SK-N-SH treated with all-trans-retinoic acid at 6 μM for 48 hours (cell line): ENCODE results near the gene MEA1.

Experiments
- ATAC-seq: fragments of 200-7000 bp; cut with Tn5 transposase; 3 replicates; pipeline ENCODE4 v1.9.1; 2020; ENCODE audit warnings: mild to moderate bottlenecking, moderate library complexity
- BACH2 ChIP-seq: fragments of 250-450 bp; sonication (Bioruptor Pico); IDR thresholded peaks from 2 replicates; pipeline ENCODE4 v1.9.0; 2021; ENCODE audit warnings: mild to moderate bottlenecking, borderline replicate concordance
- CSDC2 ChIP-seq: fragments of 250-450 bp; sonication (Bioruptor Pico); IDR thresholded peaks from 2 replicates; pipeline ENCODE4 v1.5.0; 2020; ENCODE audit warnings: mild to moderate bottlenecking, moderate library complexity
- ESRRG ChIP-seq: fragments of 250-450 bp; sonication (Bioruptor Pico); IDR thresholded peaks from 2 replicates; pipeline ENCODE4 v1.6.1; 2021; ENCODE audit warnings: mild to moderate bottlenecking
- GLIS3 ChIP-seq: fragments of 250-450 bp; sonication (Bioruptor Pico); IDR thresholded peaks from 2 replicates; pipeline ENCODE4 v1.5.0; 2020; ENCODE audit warnings: mild to moderate bottlenecking, moderate library complexity
- PPARA ChIP-seq: fragments of 250-450 bp; sonication (Bioruptor Pico); IDR thresholded peaks from 2 replicates; pipeline ENCODE4 v1.5.0; 2020; ENCODE audit warnings: mild to moderate bottlenecking, borderline replicate concordance
- RARB ChIP-seq: fragments of 250-450 bp; sonication (Bioruptor Pico); IDR thresholded peaks from 2 replicates; pipeline ENCODE4 v1.8.0; 2021; ENCODE audit warnings: mild to moderate bottlenecking, moderate library complexity
- SNAI2 ChIP-seq: fragments of 250-450 bp; sonication (Bioruptor Pico); IDR thresholded peaks from 2 replicates; pipeline ENCODE4 v1.5.0; 2020; ENCODE audit warnings: mild to moderate bottlenecking, moderate library complexity
- TCF4 ChIP-seq: fragments of 250-450 bp; sonication (Bioruptor Pico); IDR thresholded peaks from 2 replicates; pipeline ENCODE4 v1.8.0; 2021; ENCODE audit warnings: mild to moderate bottlenecking, moderate library complexity, borderline replicate concordance
- TOX ChIP-seq: fragments of 250-450 bp; sonication (Bioruptor Pico); IDR thresholded peaks from 2 replicates; pipeline ENCODE4 v1.8.0; 2021; ENCODE audit warnings: mild to moderate bottlenecking, moderate library complexity, borderline replicate concordance
- ZC3H10 ChIP-seq: fragments of 250-450 bp; sonication (Bioruptor Pico); IDR thresholded peaks from 2 replicates; pipeline ENCODE4 v1.5.1; 2021; ENCODE audit warnings: mild to moderate bottlenecking, moderate library complexity
- ZFP3 ChIP-seq: fragments of 250-450 bp; sonication (Bioruptor Pico); IDR thresholded peaks from 2 replicates; pipeline ENCODE4 v1.5.0; 2020; ENCODE audit warnings: mild to moderate bottlenecking, moderate library complexity
- ZFP30 ChIP-seq: fragments of 450-650 bp; formaldehyde crosslinking; IDR thresholded peaks from 2 replicates; pipeline ENCODE4 v1.5.0; 2022; ENCODE audit warnings: mild to moderate bottlenecking, moderate library complexity
- ZNF565 ChIP-seq: fragments of 450-650 bp; formaldehyde crosslinking; conservative IDR thresholded peaks from 2 replicates; pipeline ENCODE4 v1.5.0; 2020; ENCODE audit warnings: low read depth, mild to moderate bottlenecking, moderate library complexity
- TF ChIP-seq, protein P1 (sequence below): fragments of 250-450 bp; sonication (Bioruptor Pico); IDR thresholded peaks from 2 replicates; pipeline ENCODE4 v1.8.0; 2020; ENCODE audit warnings: mild to moderate bottlenecking, moderate library complexity, borderline replicate concordance
- TF ChIP-seq, protein P2 (sequence below): fragments of 250-450 bp; sonication (Bioruptor Pico); IDR thresholded peaks from 2 replicates; pipeline ENCODE4 v1.8.0; 2021; ENCODE audit warnings: low read depth, mild to moderate bottlenecking, moderate library complexity, borderline replicate concordance
- TF ChIP-seq, protein P3 (sequence below): fragments of 250-450 bp; sonication (Bioruptor Pico); IDR thresholded peaks from 2 replicates; pipeline ENCODE4 v1.5.1; 2021; ENCODE audit warnings: mild to moderate bottlenecking, moderate library complexity
- TF ChIP-seq, protein P4 (sequence below): fragments of 250-450 bp; sonication (Bioruptor Pico); IDR thresholded peaks from 2 replicates; pipeline ENCODE4 v1.5.1; 2020; ENCODE audit warnings: low read depth, mild to moderate bottlenecking, moderate library complexity
- TF ChIP-seq, protein P5 (sequence below): fragments of 250-450 bp; sonication (Bioruptor Pico); IDR thresholded peaks from 2 replicates; pipeline ENCODE4 v1.5.0; 2020; ENCODE audit warnings: mild to moderate bottlenecking, moderate library complexity

The MEA1 gene

DNA sequence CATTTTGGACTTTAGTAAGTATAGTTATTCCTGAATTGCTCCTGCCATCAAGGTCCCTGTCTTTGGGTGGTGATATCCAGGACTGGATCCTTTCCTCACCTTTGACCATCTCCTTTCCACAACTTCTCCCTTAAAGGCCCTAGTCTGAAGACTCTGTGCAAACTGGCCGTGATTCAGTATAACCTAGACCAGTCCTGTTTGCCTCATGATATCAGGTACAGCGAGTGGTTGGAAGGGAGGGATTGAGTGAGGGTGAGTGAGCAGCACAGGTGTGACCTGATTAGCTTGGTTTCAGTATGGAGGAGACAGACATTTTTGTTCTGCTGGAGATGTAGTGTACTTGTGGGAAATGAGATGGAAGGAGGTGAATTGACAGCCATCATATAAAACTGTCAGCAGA, 5.4 kb upstream of the MEA1 start (continued):
- TF ChIP-seq, protein P1, sequence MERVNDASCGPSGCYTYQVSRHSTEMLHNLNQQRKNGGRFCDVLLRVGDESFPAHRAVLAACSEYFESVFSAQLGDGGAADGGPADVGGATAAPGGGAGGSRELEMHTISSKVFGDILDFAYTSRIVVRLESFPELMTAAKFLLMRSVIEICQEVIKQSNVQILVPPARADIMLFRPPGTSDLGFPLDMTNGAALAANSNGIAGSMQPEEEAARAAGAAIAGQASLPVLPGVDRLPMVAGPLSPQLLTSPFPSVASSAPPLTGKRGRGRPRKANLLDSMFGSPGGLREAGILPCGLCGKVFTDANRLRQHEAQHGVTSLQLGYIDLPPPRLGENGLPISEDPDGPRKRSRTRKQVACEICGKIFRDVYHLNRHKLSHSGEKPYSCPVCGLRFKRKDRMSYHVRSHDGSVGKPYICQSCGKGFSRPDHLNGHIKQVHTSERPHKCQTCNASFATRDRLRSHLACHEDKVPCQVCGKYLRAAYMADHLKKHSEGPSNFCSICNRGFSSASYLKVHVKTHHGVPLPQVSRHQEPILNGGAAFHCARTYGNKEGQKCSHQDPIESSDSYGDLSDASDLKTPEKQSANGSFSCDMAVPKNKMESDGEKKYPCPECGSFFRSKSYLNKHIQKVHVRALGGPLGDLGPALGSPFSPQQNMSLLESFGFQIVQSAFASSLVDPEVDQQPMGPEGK: no peak
- TF ChIP-seq ZFP3 (CRISPR knock-in tag) (no peak), RARB (CRISPR knock-in tag) (no peak)
- TF ChIP-seq, all 23 proteins: peak for 0

DNA sequence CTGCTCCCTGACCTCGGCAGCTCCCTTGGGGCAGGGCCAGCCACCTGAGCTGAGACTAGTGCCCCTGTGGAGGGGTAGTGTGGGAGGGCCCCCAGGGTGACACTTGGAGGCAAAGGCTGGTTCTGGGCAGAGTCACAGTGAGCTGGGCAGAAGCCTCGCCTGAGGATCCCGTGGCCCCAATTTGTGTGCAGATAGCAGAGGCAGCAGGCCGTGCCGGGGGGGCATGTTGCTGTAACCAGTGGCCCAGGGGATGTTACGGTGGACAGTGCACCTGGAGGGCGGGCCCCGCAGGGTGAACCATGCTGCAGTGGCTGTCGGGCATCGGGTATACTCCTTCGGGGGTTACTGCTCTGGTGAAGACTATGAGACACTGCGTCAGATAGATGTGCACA, 3.2 kb upstream of the MEA1 start:
- ATAC-seq: no peak
- TF ChIP-seq ZC3H10 (CRISPR knock-in tag): no peak
- TF ChIP-seq ZFP30 (CRISPR knock-in tag): no peak
- TF ChIP-seq BACH2 (CRISPR knock-in tag): no peak
- TF ChIP-seq, protein P2, sequence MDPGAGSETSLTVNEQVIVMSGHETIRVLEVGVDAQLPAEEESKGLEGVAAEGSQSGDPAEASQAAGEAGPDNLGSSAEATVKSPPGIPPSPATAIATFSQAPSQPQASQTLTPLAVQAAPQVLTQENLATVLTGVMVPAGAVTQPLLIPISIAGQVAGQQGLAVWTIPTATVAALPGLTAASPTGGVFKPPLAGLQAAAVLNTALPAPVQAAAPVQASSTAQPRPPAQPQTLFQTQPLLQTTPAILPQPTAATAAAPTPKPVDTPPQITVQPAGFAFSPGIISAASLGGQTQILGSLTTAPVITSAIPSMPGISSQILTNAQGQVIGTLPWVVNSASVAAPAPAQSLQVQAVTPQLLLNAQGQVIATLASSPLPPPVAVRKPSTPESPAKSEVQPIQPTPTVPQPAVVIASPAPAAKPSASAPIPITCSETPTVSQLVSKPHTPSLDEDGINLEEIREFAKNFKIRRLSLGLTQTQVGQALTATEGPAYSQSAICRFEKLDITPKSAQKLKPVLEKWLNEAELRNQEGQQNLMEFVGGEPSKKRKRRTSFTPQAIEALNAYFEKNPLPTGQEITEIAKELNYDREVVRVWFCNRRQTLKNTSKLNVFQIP: no peak
- no peak for TF ChIP-seq SNAI2 (CRISPR knock-in tag)
- TF ChIP-seq, protein P3, sequence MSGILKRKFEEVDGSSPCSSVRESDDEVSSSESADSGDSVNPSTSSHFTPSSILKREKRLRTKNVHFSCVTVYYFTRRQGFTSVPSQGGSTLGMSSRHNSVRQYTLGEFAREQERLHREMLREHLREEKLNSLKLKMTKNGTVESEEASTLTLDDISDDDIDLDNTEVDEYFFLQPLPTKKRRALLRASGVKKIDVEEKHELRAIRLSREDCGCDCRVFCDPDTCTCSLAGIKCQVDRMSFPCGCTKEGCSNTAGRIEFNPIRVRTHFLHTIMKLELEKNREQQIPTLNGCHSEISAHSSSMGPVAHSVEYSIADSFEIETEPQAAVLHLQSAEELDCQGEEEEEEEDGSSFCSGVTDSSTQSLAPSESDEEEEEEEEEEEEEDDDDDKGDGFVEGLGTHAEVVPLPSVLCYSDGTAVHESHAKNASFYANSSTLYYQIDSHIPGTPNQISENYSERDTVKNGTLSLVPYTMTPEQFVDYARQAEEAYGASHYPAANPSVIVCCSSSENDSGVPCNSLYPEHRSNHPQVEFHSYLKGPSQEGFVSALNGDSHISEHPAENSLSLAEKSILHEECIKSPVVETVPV (CRISPR knock-in tag): no peak
- no peak for TF ChIP-seq TOX (CRISPR knock-in tag)
- no peak for TF ChIP-seq RARB (CRISPR knock-in tag)
- TF ChIP-seq PPARA (CRISPR knock-in tag): no peak
- no peak for TF ChIP-seq GLIS3 (CRISPR knock-in tag)
- TF ChIP-seq, protein P4, sequence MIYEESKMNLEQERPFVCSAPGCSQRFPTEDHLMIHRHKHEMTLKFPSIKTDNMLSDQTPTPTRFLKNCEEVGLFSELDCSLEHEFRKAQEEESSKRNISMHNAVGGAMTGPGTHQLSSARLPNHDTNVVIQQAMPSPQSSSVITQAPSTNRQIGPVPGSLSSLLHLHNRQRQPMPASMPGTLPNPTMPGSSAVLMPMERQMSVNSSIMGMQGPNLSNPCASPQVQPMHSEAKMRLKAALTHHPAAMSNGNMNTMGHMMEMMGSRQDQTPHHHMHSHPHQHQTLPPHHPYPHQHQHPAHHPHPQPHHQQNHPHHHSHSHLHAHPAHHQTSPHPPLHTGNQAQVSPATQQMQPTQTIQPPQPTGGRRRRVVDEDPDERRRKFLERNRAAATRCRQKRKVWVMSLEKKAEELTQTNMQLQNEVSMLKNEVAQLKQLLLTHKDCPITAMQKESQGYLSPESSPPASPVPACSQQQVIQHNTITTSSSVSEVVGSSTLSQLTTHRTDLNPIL: no peak
- TF ChIP-seq, protein P5, sequence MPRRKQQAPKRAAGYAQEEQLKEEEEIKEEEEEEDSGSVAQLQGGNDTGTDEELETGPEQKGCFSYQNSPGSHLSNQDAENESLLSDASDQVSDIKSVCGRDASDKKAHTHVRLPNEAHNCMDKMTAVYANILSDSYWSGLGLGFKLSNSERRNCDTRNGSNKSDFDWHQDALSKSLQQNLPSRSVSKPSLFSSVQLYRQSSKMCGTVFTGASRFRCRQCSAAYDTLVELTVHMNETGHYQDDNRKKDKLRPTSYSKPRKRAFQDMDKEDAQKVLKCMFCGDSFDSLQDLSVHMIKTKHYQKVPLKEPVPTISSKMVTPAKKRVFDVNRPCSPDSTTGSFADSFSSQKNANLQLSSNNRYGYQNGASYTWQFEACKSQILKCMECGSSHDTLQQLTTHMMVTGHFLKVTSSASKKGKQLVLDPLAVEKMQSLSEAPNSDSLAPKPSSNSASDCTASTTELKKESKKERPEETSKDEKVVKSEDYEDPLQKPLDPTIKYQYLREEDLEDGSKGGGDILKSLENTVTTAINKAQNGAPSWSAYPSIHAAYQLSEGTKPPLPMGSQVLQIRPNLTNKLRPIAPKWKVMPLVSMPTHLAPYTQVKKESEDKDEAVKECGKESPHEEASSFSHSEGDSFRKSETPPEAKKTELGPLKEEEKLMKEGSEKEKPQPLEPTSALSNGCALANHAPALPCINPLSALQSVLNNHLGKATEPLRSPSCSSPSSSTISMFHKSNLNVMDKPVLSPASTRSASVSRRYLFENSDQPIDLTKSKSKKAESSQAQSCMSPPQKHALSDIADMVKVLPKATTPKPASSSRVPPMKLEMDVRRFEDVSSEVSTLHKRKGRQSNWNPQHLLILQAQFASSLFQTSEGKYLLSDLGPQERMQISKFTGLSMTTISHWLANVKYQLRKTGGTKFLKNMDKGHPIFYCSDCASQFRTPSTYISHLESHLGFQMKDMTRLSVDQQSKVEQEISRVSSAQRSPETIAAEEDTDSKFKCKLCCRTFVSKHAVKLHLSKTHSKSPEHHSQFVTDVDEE: no peak

DNA sequence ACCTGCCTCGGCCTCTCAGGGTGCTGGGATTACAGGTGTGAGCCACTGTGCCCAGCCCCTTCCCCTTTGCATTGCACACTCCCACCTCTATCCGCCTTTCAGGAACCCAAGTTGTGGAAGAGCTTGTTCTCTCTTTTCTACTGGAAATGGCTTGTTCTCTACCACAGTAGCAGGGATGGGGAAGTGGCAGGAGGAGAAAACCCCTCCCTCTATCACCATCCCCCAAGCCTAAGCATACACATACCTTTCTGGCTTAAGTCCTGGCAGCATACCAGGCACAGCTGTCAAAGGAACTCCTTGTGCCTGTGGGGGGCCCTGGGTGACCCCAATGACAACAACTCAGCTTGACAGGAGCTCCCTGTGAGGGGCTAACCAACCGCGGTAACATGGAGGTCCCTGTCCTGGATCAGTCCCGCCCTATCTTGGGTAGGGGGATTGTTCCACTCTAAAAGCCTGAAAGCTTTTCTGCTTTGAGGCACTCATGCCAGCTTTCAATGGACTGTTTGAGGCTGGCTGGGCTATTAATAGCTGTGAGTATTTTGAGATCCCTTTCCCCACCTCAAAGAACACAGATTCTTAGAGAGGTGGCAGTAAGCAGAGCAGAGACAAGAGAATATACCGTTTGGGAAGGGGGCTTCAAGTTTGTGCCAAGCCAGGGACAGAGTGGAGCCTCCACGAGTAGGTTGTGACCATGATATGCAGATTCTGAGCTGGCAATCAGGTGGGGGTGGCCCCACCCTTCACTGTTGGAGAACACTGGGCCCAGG, 2.6 kb upstream of the MEA1 start:
- ATAC-seq: no peak
- TF ChIP-seq CSDC2 (no peak), SNAI2 (CRISPR knock-in tag) (no peak), TCF4 (CRISPR knock-in tag) (no peak), RARB (CRISPR knock-in tag) (no peak), ZC3H10 (CRISPR knock-in tag) (no peak), BACH2 (CRISPR knock-in tag) (no peak), ESRRG (no peak), PPARA (CRISPR knock-in tag) (no peak), ZFP3 (CRISPR knock-in tag) (no peak), ZNF565 (CRISPR knock-in tag) (no peak), ZFP30 (CRISPR knock-in tag) (no peak), GLIS3 (CRISPR knock-in tag) (no peak), TOX (CRISPR knock-in tag) (no peak)
- TF ChIP-seq, protein P5: no peak
- TF ChIP-seq, protein P4: no peak
- TF ChIP-seq, protein P2: no peak
